ENCODE measurements around the gene CLCN5.

DNA sequence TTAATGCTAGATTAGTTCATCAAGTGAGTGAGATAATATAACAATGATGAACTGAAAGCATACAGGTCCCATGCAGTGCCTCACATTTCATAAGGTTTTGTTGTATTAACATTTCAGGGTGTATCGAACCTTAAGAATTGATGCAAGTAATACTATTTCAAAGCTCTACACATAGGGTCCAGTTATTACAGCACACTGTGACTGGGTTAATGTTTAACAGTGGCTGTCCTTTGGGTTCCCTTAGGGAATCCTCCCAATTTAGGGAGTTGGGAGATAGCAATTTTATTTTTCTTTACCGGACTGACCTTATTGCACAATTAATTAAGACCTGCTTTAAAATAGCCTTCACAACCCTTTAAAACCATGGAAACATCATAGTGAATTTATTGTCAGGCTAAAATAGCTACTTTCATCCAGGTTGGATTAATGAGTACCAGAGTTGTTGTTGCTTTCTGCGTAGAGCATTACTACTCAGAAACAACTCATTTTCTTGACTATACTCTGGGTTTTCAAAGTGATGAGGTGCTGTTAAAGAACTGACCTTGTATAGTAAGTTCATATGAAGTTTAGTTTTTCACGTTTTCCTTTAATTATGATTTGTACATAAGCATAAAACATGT is 144.0 kb downstream of the CLCN5 start:
- TF ChIP-seq EZH2 (IDR thresholded peaks at IDR 0.05; ENCODE audit: borderline replicate concordance, low read length) = no peak
- TF ChIP-seq, protein P1, sequence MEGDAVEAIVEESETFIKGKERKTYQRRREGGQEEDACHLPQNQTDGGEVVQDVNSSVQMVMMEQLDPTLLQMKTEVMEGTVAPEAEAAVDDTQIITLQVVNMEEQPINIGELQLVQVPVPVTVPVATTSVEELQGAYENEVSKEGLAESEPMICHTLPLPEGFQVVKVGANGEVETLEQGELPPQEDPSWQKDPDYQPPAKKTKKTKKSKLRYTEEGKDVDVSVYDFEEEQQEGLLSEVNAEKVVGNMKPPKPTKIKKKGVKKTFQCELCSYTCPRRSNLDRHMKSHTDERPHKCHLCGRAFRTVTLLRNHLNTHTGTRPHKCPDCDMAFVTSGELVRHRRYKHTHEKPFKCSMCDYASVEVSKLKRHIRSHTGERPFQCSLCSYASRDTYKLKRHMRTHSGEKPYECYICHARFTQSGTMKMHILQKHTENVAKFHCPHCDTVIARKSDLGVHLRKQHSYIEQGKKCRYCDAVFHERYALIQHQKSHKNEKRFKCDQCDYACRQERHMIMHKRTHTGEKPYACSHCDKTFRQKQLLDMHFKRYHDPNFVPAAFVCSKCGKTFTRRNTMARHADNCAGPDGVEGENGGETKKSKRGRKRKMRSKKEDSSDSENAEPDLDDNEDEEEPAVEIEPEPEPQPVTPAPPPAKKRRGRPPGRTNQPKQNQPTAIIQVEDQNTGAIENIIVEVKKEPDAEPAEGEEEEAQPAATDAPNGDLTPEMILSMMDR (conservative IDR thresholded peaks at IDR 0.05 in 1 of 2, IDR thresholded peaks at IDR 0.05 in 1 of 2; ENCODE audit: extremely low read depth in 1 of 2, insufficient read depth in 1 of 2, low read depth in 1 of 2, low read length in 2 of 2) = no peak

Measured in mammary epithelial cell (primary cell).